Activated naive CD8-positive, alpha-beta T cell treated with anti-CD3 and anti-CD28 coated beads, Interleukin-2, amount 10 ng/mL, durations not matched to agents 7 days and 5 days (primary cell): ENCODE results near the gene NOMO2. TPM values are rescaled to one million over a fixed set of nuclear protein-coding genes. Genes with fewer than 3 reads are reported as not detected.
"Not testable (repeated sequence)": the region's sequence is repeated elsewhere in the genome, so short reads cannot be mapped to it uniquely, and the experiment has no call there.

Experiments used
- ATAC-seq: fragments of 150-1000 bp; cut with Tn5 transposase; one replicate; pipeline ENCODE4 v1.10.0; 2021; ENCODE audit warnings: low read depth, moderate library complexity
- POLR2A ChIA-PET: fragments of 350-600 bp; sonication (Branson Sonifier 250); formaldehyde crosslinking; loops from one replicate; lab custom pipeline; 2021; ENCODE audit warnings: antibody characterized with exemption; lab: Charles Lee
- DNase-seq: peaks from one replicate; pipeline ENCODE4 v3.0.0; 2021
- H3K27ac Mint-ChIP-seq: one replicate; pipeline ENCODE4 v1.8.0; 2022; ENCODE audit warnings: mild to moderate bottlenecking, mixed read lengths
- H3K27me3 Mint-ChIP-seq: one replicate; pipeline ENCODE4 v1.8.0; 2022; ENCODE audit warnings: mild to moderate bottlenecking, moderate library complexity, mixed read lengths
- H3K36me3 Mint-ChIP-seq: one replicate; pipeline ENCODE4 v1.8.0; 2021; ENCODE audit warnings: mild to moderate bottlenecking, mixed read lengths
- H3K4me1 Mint-ChIP-seq: one replicate; pipeline ENCODE4 v1.8.0; 2021; ENCODE audit warnings: mixed read lengths
- H3K4me3 Mint-ChIP-seq: one replicate; pipeline ENCODE4 v1.8.0; 2022; ENCODE audit warnings: mild to moderate bottlenecking, moderate library complexity, mixed read lengths
- H3K9me3 Mint-ChIP-seq: one replicate; pipeline ENCODE4 v1.8.0; 2021; ENCODE audit warnings: mixed read lengths
- total RNA-seq, 2 experiments: library from RNA; stranded (reverse); gene quantifications; one replicate each; pipeline ENCODE4 v1.2.3, GENCODE V29; 2021

Gene NOMO2
- total RNA-seq, 2 experiments from 2014 or later: 67.3 to 72.1 TPM

DNA sequence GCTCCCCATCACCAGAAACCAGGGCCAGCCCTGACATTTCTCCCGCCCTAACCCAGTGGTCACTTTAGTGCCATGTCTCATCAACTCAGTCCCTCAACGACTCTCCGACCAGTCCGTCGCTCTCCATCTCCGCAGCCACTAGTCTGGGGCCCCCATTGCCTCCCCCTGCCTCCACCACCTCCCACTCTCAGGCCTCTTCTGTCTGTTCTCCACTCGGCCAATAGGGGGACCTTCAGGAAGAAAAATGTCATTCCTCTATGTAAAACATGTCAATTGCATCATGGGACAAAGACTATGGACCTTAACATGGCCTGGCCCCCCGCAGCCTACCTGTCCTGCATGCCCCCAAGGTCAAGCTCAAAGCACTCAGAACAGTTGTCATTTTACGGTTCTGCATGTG lies 39.3 kb downstream of the NOMO2 start:
- H3K27ac Mint-ChIP-seq, H3K36me3 Mint-ChIP-seq, ATAC-seq, DNase-seq, H3K27me3 Mint-ChIP-seq, H3K9me3 Mint-ChIP-seq, POLR2A ChIA-PET, H3K4me3 Mint-ChIP-seq, H3K4me1 Mint-ChIP-seq: not testable (repeated sequence)

- H3K27me3 Mint-ChIP-seq, H3K9me3 Mint-ChIP-seq, ATAC-seq, H3K36me3 Mint-ChIP-seq, POLR2A ChIA-PET, H3K4me3 Mint-ChIP-seq, H3K27ac Mint-ChIP-seq, H3K4me1 Mint-ChIP-seq, DNase-seq: not testable (repeated sequence)
Observed at GRCh38 chr16:18521445-18522181, 40.3 kb downstream of the NOMO2 start.

- H3K36me3 Mint-ChIP-seq, H3K27ac Mint-ChIP-seq, DNase-seq, POLR2A ChIA-PET, H3K9me3 Mint-ChIP-seq, H3K4me1 Mint-ChIP-seq, H3K4me3 Mint-ChIP-seq, H3K27me3 Mint-ChIP-seq, ATAC-seq: not testable (repeated sequence)
Observed at GRCh38 chr16:18518536-18519283, 43.2 kb downstream of the NOMO2 start.

- POLR2A ChIA-PET, H3K9me3 Mint-ChIP-seq, H3K27me3 Mint-ChIP-seq, H3K36me3 Mint-ChIP-seq, DNase-seq, ATAC-seq, H3K27ac Mint-ChIP-seq, H3K4me1 Mint-ChIP-seq, H3K4me3 Mint-ChIP-seq: not testable (repeated sequence)
Observed at GRCh38 chr16:18498430-18498829, 63.5 kb downstream of the NOMO2 start.

DNA sequence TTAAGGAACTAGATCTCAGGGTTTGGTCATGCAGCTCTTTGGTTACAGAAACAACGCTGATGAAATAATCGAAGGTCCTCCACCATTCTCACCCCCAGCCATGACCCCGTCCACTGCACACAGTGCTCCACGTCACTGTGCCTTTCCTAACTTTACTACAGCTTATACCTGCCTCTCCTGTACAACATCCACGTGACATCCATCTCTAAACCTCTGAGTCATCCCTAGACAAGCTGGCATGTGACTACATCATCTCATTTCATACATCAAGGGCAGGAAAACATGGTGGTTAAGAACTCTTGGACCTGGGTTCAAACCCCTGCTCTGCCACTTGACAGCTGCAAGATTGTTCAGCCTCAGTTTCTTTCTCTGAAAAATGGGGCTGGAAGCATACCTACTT lies 64.9 kb downstream of the NOMO2 start:
- H3K4me1 Mint-ChIP-seq, ATAC-seq: not testable (repeated sequence)

DNA sequence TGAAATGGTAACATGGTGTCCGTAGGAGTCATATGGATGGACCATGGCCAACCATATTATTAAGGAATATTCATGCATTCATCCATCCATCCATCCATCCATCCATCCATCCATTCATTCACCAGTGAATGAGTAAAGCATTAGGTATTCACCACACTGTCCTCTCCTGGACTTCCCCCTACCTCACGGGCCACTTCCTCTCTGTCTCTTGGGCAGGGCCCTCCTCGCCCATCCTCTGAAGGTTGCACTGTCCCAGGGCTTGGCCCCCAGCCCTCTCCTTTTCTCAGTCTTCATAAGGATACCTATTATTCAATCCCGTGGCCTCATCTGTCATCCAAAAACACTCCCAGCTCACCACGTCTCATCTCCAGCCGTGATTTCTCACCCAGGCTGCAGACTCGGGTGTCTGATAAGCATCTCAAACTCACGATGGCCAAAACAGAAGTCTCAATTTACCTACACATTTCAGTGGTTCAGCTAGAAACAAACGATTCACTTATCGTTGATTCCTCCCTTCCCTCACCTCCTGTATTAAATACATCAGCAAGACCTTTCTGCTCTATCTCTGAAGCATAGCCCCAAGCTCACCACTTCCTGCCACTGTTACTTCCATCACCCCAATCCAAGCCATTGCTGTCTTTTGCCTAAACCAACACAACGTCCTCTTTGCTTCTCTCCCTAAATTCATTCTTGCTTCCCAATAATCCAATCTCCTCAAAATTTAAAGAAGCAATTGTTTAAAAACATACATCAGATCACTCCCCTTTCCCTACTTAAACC lies 69.6 kb downstream of the NOMO2 start:
- H3K9me3 Mint-ChIP-seq, H3K27me3 Mint-ChIP-seq, DNase-seq, H3K4me3 Mint-ChIP-seq, H3K4me1 Mint-ChIP-seq, H3K36me3 Mint-ChIP-seq, H3K27ac Mint-ChIP-seq, POLR2A ChIA-PET: not testable (repeated sequence)
- peak; percentile 98 for ATAC-seq

More for the DNA sequence above, 64.9 kb downstream of the NOMO2 start:
- H3K9me3 Mint-ChIP-seq, H3K36me3 Mint-ChIP-seq, H3K27ac Mint-ChIP-seq, POLR2A ChIA-PET, H3K27me3 Mint-ChIP-seq, DNase-seq, H3K4me3 Mint-ChIP-seq: not testable (repeated sequence)

DNA sequence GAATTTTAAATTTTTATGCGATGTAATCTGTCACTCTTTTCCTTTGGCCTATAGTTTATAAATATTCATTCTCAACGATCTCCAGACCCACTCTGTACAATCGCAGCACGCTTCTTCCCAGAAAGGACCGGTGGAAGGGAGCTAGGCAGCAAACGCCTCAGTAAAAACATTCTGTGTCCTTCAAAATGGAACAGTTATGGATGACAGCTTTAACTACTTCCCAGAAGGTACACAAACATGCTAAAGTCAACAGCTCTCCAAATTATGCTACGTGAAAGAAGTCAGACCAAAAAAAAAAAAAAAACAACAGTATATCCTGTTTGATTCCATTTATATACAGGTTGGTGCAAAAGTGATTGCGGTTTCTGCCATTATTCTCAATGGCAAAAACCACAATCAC lies 125.9 kb downstream of the NOMO2 start:
- H3K9me3 Mint-ChIP-seq, H3K4me3 Mint-ChIP-seq, H3K36me3 Mint-ChIP-seq, H3K27ac Mint-ChIP-seq, H3K4me1 Mint-ChIP-seq, DNase-seq, H3K27me3 Mint-ChIP-seq, POLR2A ChIA-PET, ATAC-seq: not testable (repeated sequence)

DNA sequence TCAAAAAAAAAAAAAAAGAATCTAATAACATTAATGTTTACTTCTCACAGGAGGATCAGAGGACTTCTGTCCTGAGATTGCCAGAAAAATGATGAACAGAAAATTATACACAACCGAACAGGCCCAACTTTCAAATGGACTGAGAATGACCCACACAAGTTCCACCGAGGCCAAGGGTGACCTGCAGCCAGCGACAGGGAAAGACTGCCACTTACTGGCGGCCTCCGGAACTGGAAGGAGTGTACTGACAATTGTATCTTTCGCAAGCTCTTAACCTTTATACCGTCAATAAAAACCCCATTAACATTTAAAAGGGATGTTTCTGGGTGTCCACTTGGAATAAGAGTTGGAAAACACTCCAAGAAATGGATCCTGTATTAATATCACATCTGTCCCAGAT lies 146.1 kb downstream of the NOMO2 start:
- ATAC-seq, H3K36me3 Mint-ChIP-seq, H3K9me3 Mint-ChIP-seq, DNase-seq, H3K27ac Mint-ChIP-seq, POLR2A ChIA-PET, H3K4me3 Mint-ChIP-seq, H3K4me1 Mint-ChIP-seq, H3K27me3 Mint-ChIP-seq: not testable (repeated sequence)

DNA sequence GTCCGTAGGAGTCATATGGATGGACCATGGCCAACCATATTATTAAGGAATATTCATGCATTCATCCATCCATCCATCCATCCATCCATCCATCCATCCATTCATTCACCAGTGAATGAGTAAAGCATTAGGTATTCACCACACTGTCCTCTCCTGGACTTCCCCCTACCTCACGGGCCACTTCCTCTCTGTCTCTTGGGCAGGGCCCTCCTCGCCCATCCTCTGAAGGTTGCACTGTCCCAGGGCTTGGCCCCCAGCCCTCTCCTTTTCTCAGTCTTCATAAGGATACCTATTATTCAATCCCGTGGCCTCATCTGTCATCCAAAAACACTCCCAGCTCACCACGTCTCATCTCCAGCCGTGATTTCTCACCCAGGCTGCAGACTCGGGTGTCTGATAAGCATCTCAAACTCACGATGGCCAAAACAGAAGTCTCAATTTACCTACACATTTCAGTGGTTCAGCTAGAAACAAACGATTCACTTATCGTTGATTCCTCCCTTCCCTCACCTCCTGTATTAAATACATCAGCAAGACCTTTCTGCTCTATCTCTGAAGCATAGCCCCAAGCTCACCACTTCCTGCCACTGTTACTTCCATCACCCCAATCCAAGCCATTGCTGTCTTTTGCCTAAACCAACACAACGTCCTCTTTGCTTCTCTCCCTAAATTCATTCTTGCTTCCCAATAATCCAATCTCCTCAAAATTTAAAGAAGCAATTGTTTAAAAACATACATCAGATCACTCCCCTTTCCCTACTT lies 152.2 kb downstream of the NOMO2 start:
- H3K27me3 Mint-ChIP-seq, H3K4me1 Mint-ChIP-seq, H3K4me3 Mint-ChIP-seq, POLR2A ChIA-PET, H3K27ac Mint-ChIP-seq, H3K36me3 Mint-ChIP-seq, H3K9me3 Mint-ChIP-seq, DNase-seq: not testable (repeated sequence)
- ATAC-seq: peak; percentile 99

- ATAC-seq: peak; percentile 86
- H3K4me3 Mint-ChIP-seq, H3K4me1 Mint-ChIP-seq, H3K9me3 Mint-ChIP-seq, DNase-seq, H3K36me3 Mint-ChIP-seq, POLR2A ChIA-PET, H3K27me3 Mint-ChIP-seq, H3K27ac Mint-ChIP-seq: not testable (repeated sequence)
Observed at GRCh38 chr16:18401851-18402657, 159.8 kb downstream of the NOMO2 start.

GRCh38 chr16:18401159-18401558 lies 160.7 kb downstream of the NOMO2 start:
- H3K4me1 Mint-ChIP-seq, H3K9me3 Mint-ChIP-seq, POLR2A ChIA-PET, H3K27me3 Mint-ChIP-seq, ATAC-seq, H3K36me3 Mint-ChIP-seq, H3K27ac Mint-ChIP-seq: not testable (repeated sequence)
- peak overlapping the region; percentile 68 for H3K4me3 Mint-ChIP-seq
- DNase-seq: peak; percentile 56

- H3K27ac Mint-ChIP-seq, DNase-seq, H3K9me3 Mint-ChIP-seq, ATAC-seq, POLR2A ChIA-PET, H3K27me3 Mint-ChIP-seq, H3K4me3 Mint-ChIP-seq, H3K4me1 Mint-ChIP-seq, H3K36me3 Mint-ChIP-seq: not testable (repeated sequence)
Observed at GRCh38 chr16:18394363-18394762, 167.5 kb downstream of the NOMO2 start.
